Activated CD4-positive, alpha-beta T cell treated with anti-CD3 and anti-CD28 coated beads, Interleukin-2, amount 10 ng/mL, durations not matched to agents 7 days and 5 days (primary cell): ENCODE measurements around the gene GEMIN2. TPM values are rescaled to one million over a fixed set of nuclear protein-coding genes. Genes with fewer than 3 reads are reported as not detected.
"Not testable (repeated sequence)": the region's sequence is repeated elsewhere in the genome, so short reads cannot be mapped to it uniquely, and the experiment has no call there.

Experiments
- CTCF ChIA-PET: fragments of 350-600 bp; sonication (Branson Sonifier 250); formaldehyde crosslinking; loops from one replicate; lab custom pipeline; 2021; ENCODE audit warnings: antibody characterized with exemption; lab: Charles Lee
- POLR2A ChIA-PET: fragments of 350-600 bp; sonication (Branson Sonifier 250); formaldehyde crosslinking; loops from one replicate; lab custom pipeline; 2021; ENCODE audit warnings: antibody characterized with exemption; lab: Charles Lee
- DNase-seq: peaks from one replicate; pipeline ENCODE4 v3.0.0-alpha.2; 2020
- H3K27ac Mint-ChIP-seq: one replicate; pipeline ENCODE4 v1.8.0; 2021; ENCODE audit warnings: mild to moderate bottlenecking, moderate library complexity, mixed read lengths
- H3K27me3 Mint-ChIP-seq: one replicate; pipeline ENCODE4 v1.8.0; 2021; ENCODE audit warnings: mixed read lengths
- H3K36me3 Mint-ChIP-seq: one replicate; pipeline ENCODE4 v1.8.0; 2021; ENCODE audit warnings: low read depth, mixed read lengths
- H3K4me1 Mint-ChIP-seq: one replicate; pipeline ENCODE4 v1.8.0; 2021; ENCODE audit warnings: mixed read lengths
- H3K4me3 Mint-ChIP-seq: one replicate; pipeline ENCODE4 v1.8.0; 2021; ENCODE audit warnings: mild to moderate bottlenecking, moderate library complexity, mixed read lengths
- H3K9me3 Mint-ChIP-seq: one replicate; pipeline ENCODE4 v1.8.0; 2021; ENCODE audit warnings: mixed read lengths
- total RNA-seq, 2 experiments: library from RNA; stranded (reverse); gene quantifications; one replicate each; pipeline ENCODE4 v1.2.3, GENCODE V29; 2021

The GEMIN2 gene
- total RNA-seq, 2 experiments from 2014 or later, result 20.4 to 21.2 TPM

- DNase-seq, result no peak
- peaks cover 2% of the 10 kb centered on the region for H3K4me1 Mint-ChIP-seq
- H3K36me3 Mint-ChIP-seq, result peaks cover 60% of the 10 kb centered on the region
- no peak overlapping the region for H3K4me3 Mint-ChIP-seq
- POLR2A ChIA-PET, result no interaction called here
- peaks cover 11% of the 10 kb centered on the region for H3K9me3 Mint-ChIP-seq
- H3K27ac Mint-ChIP-seq, result no peak overlapping the region
- CTCF ChIA-PET, result interaction anchor here (1.2 to 1.4 kb wide), 2 partner anchors 7 to 13 kb away, joined by 3 read pairs; no protein-coding TSS in a partner anchor
- H3K27me3 Mint-ChIP-seq, result no peaks in the 10 kb centered on the region
Measured at GRCh38 chr14:39138440-39138839, 24.3 kb downstream of the GEMIN2 start.

DNA sequence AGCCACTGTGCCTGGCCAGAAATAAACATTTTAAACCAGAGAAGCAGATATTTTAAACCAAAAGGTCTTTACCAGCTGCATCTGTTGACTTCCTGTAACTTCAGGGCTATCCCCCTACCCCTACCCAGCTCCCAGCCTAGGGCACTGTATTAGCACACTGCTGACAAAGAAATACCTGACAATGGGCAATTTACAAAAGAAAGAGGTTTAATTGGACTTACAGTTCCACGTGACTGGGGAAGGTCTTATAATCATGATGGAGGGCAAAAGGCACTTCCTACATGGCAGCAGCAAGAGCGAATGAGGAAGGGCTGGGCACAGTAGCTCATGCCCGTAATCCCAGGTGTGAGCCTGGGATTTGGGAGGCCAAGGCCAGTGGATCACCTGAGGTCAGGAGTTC is 26.0 kb downstream of the GEMIN2 start:
- no peak overlapping the region for H3K27ac Mint-ChIP-seq
- peaks cover 51% of the 10 kb centered on the region for H3K36me3 Mint-ChIP-seq
- ChIA-PET CTCF (no interaction called here), POLR2A (interaction anchor here (0.6 kb wide), 1 partner anchor 30 kb away, joined by 6 read pairs; the partner anchor contains the start of gene TRAPPC6B)
- DNase-seq, result no peak
- peaks cover 11% of the 10 kb centered on the region for H3K9me3 Mint-ChIP-seq
- H3K4me1 Mint-ChIP-seq, result peaks cover 2% of the 10 kb centered on the region
- no peak overlapping the region for H3K4me3 Mint-ChIP-seq
- no peaks in the 10 kb centered on the region for H3K27me3 Mint-ChIP-seq

- H3K4me1 Mint-ChIP-seq, POLR2A ChIA-PET, H3K27ac Mint-ChIP-seq, CTCF ChIA-PET, H3K4me3 Mint-ChIP-seq, H3K27me3 Mint-ChIP-seq, DNase-seq: not testable (repeated sequence)
- peaks cover 11% of the 10 kb centered on the region for H3K9me3 Mint-ChIP-seq
- H3K36me3 Mint-ChIP-seq, result peaks cover 49% of the 10 kb centered on the region
Measured at GRCh38 chr14:39141623-39142022, 27.5 kb downstream of the GEMIN2 start.

DNA sequence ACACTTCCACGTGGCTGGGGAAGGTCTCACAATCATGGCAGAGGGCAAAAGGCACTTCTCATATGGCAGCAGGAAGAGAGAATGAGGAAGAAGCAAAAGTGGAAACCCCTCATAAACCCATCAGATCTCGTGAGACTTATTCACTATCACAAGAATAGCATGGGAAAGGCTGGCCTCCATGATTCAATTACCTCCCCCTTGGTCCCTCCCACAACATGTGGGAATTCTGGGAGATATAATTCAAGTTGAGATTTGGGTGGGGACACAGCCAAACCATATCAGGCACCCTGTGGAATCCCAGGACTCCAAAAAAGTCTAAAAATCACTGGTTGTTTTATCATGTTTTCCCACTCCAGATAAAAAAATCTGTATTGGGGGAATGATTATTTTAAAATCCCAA is 29.1 kb downstream of the GEMIN2 start:
- Mint-ChIP-seq H3K9me3 (peaks cover 11% of the 10 kb centered on the region), H3K36me3 (peaks cover 53% of the 10 kb centered on the region)
- H3K27ac Mint-ChIP-seq, H3K27me3 Mint-ChIP-seq, DNase-seq, H3K4me1 Mint-ChIP-seq, CTCF ChIA-PET, POLR2A ChIA-PET, H3K4me3 Mint-ChIP-seq: not testable (repeated sequence)

DNA sequence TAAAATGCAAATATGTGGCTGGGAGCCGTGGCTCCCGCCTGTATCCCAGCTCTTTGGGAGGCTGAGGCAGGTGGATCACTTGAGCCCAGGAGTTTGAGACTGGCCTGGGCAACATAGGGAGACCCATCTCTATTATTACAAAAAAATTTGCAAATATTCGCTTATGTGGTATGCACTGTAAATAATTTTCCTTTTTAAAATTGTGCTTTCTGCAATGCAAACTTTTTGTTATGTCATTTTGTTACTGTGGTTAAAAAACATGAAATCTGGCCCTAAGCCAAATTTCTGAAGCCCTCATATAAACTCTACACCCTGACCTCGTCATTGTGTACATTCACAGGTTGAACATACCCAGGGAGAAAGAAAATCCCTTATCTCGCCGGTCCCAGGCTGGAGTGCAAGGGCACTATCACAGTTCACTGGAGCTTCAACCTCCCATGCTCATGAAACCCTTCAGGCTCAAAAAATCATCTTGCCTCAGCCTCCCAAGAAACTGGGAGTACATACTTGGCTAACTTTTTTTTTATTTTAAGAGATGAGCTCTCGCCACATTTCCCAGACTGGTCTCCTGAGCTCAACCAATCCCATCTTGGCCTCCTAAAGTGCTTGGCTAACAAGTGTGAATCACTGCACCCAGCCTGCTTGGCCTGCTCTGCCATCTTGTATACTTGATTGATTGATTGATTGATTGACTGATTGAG is 31.3 kb downstream of the GEMIN2 start:
- no peak for DNase-seq
- ChIA-PET POLR2A (no interaction called here), CTCF (interaction anchor here (1.0 to 1.2 kb wide), 2 partner anchors 8 to 18 kb away, joined by 3 read pairs; no protein-coding TSS in a partner anchor)
- Mint-ChIP-seq H3K27me3 (no peaks in the 10 kb centered on the region), H3K9me3 (peaks cover 11% of the 10 kb centered on the region), H3K27ac (peak overlapping the region; percentile 27), H3K4me1 (no peaks in the 10 kb centered on the region), H3K36me3 (peaks cover 46% of the 10 kb centered on the region), H3K4me3 (no peak overlapping the region)

- Mint-ChIP-seq H3K36me3 (peaks cover 31% of the 10 kb centered on the region), H3K9me3 (no peaks in the 10 kb centered on the region), H3K4me3 (no peak overlapping the region), H3K27me3 (no peaks in the 10 kb centered on the region), H3K4me1 (no peaks in the 10 kb centered on the region), H3K27ac (no peak overlapping the region)
- ChIA-PET CTCF (interaction anchor here (1.0 to 1.6 kb wide), 3 partner anchors 9 to 20 kb away, joined by 3 to 7 read pairs (median 3); partner anchors contain the start of gene PNN), POLR2A (no interaction called here)
- DNase-seq, result no peak
Measured at GRCh38 chr14:39154594-39155189, 40.6 kb downstream of the GEMIN2 start.

GRCh38 chr14:39157491-39157890 is 43.4 kb downstream of the GEMIN2 start:
- H3K4me1 Mint-ChIP-seq, result peaks cover 15% of the 10 kb centered on the region
- ChIA-PET CTCF (no interaction called here), POLR2A (no interaction called here)
- H3K27ac Mint-ChIP-seq, result no peak overlapping the region
- DNase-seq, result no peak
- H3K36me3 Mint-ChIP-seq, result peaks cover 44% of the 10 kb centered on the region
- no peaks in the 10 kb centered on the region for H3K9me3 Mint-ChIP-seq
- no peak overlapping the region for H3K4me3 Mint-ChIP-seq
- no peaks in the 10 kb centered on the region for H3K27me3 Mint-ChIP-seq

DNA sequence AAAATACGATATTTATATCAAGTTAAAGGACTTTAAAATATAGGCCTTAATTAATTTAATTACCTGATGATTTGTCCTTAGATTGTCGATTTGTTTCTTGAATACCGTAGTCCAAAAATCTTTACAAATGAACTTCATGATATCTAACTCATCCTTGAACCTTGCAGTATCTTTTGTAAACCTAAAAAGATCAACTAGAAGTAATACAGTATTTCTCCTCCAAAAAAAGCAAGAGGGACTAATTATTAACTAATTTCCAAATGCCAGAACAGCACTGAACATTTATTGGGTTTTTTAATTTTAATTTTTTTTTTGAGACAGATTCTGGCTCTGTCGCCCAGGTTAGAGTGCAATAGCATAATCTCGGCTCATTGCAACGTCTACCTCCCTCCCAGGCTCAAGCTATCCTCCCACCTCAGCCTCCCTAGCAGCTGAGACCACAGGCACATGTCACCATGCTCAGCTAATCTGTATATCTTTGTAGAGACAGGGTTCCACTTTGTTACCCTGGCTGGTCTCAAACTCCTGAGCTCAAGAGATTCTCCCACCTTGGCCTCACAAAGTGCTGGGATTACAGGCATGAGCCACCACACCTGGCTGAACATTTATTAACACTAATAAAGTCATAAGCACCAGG is 44.2 kb downstream of the GEMIN2 start:
- DNase-seq, result no peak
- Mint-ChIP-seq H3K9me3 (no peaks in the 10 kb centered on the region), H3K36me3 (peaks cover 45% of the 10 kb centered on the region), H3K27ac (no peak overlapping the region), H3K27me3 (no peaks in the 10 kb centered on the region), H3K4me1 (peaks cover 19% of the 10 kb centered on the region), H3K4me3 (no peak overlapping the region)
- CTCF ChIA-PET, result interaction anchor here (0.9 to 1.0 kb wide), 2 partner anchors 12 to 274 kb away, joined by 3 read pairs; partner anchors contain the start of genes FBXO33 and TRAPPC6B
- POLR2A ChIA-PET, result no interaction called here

GRCh38 chr14:39160494-39160893 is 46.4 kb downstream of the GEMIN2 start:
- Mint-ChIP-seq H3K27me3 (no peaks in the 10 kb centered on the region), H3K27ac (peak overlapping the region; percentile 71), H3K4me1 (peaks cover 28% of the 10 kb centered on the region)

DNA sequence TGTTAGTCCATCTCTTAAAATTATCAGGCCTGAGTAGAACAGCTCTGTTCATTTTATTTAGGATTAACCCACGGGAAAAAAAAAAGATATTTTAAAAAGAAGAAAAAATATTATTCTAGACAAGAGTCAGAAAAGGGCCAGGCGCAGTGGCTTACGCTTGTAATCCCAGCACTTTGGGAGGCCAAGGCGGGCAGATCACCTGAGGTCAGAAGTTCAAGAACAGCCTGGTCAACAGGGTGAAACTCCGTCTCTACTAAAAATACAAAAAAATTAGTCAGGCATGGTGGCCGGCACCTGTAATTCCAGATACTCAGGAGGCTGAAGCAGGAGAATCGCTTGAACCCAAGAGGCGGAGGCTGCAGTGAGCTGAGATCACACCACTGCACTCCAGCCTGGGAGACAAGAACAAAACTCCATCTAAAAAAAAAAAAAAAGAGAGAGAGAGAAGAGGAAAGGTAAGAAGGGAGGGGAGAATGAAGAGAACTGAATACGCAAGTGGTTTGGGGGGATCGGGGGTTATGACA is 53.7 kb downstream of the GEMIN2 start:
- DNase-seq, H3K9me3 Mint-ChIP-seq, POLR2A ChIA-PET, H3K27ac Mint-ChIP-seq, H3K27me3 Mint-ChIP-seq: not testable (repeated sequence)
- CTCF ChIA-PET, result interaction anchor here (1.1 kb wide), 1 partner anchor 17 kb away, joined by 3 read pairs; no protein-coding TSS in a partner anchor
- peaks cover 45% of the 10 kb centered on the region for H3K4me1 Mint-ChIP-seq
- peak overlapping the region; percentile 80 for H3K4me3 Mint-ChIP-seq
- H3K36me3 Mint-ChIP-seq, result peaks cover 32% of the 10 kb centered on the region

More at GRCh38 chr14:39160494-39160893, 46.4 kb downstream of the GEMIN2 start:
- Mint-ChIP-seq H3K4me3 (no peak overlapping the region), H3K36me3 (peaks cover 49% of the 10 kb centered on the region), H3K9me3 (no peaks in the 10 kb centered on the region)
- CTCF ChIA-PET, result interaction anchor here (1.0 kb wide), 1 partner anchor 10 kb away, joined by 5 read pairs; the partner anchor contains the start of gene TRAPPC6B
- POLR2A ChIA-PET, result no interaction called here
- no peak for DNase-seq

DNA sequence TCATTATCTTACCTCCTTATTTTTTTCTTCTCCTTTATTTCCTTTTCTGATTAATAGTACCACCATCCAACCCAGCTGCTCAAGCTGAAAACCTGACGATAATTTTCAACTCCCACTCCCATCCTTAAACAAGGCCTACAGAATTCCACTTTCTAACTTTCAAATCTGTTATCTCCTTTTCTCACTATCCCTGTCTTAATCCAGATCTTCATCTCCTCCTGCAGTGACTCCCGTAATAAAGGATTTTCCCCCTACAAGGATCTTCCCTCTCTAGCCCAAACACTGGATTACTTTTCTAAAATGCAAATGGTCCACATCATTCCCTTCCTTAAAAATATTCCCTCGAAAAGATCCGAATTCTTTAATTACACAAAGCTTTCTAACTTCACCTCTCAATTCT is 54.5 kb downstream of the GEMIN2 start:
- Mint-ChIP-seq H3K27me3 (no peaks in the 10 kb centered on the region), H3K4me3 (peak overlapping the region; percentile 80), H3K9me3 (no peaks in the 10 kb centered on the region), H3K4me1 (peaks cover 46% of the 10 kb centered on the region), H3K27ac (peak overlapping the region; percentile 55), H3K36me3 (peaks cover 31% of the 10 kb centered on the region)
- POLR2A ChIA-PET, result no interaction called here
- CTCF ChIA-PET, result interaction anchor here (0.7 to 1.1 kb wide), 2 partner anchors 14 to 16 kb away, joined by 3 read pairs; no protein-coding TSS in a partner anchor
- no peak for DNase-seq

DNA sequence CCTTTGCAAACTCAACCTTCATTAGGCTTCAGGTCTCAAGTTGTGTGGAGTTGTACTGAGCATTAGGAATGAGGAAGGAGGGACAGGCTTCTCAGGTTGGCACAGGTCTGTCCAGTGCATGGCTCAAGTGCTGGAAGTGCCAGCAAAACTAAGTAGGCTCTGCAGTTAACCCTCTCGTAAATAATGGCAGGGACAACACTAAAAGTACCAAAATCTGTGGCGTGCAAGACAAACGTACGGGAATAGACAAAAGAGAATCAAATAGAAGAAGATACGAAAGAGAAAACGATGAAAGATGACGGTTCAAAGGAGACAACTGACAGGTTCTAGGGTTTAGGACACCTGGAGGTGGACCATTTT is 55.4 kb downstream of the GEMIN2 start:
- peak overlapping the region; percentile 99 for H3K27ac Mint-ChIP-seq
- DNase-seq, result no peak
- H3K4me3 Mint-ChIP-seq, result peak overlapping the region; percentile 80
- ChIA-PET POLR2A (interaction anchor here (1.4 kb wide), 1 partner anchor 18 kb away, joined by 5 read pairs; no protein-coding TSS in a partner anchor), CTCF (interaction anchor here (0.9 to 1.6 kb wide), 4 partner anchors 8 to 193 kb away, joined by 3 to 5 read pairs (median 3); partner anchors contain the start of gene GEMIN2)
- H3K9me3 Mint-ChIP-seq, result no peaks in the 10 kb centered on the region
- no peaks in the 10 kb centered on the region for H3K27me3 Mint-ChIP-seq
- peaks cover 26% of the 10 kb centered on the region for H3K36me3 Mint-ChIP-seq
- H3K4me1 Mint-ChIP-seq, result peaks cover 49% of the 10 kb centered on the region
